ENCODE data around the gene ZDHHC11. TPM values are rescaled to one million over a fixed set of nuclear protein-coding genes. Genes with fewer than 3 reads are reported as not detected.

ZDHHC11 gene
- 1.1 TPM for total RNA-seq
- 9.6 TPM for polyA plus RNA-seq
- long read RNA-seq, donor 1: 0 reads
- long read RNA-seq, donor 2: 0 reads
- long read RNA-seq, donor 3, partial matches to known transcripts: 6 of 6 reads
- long read RNA-seq, donor 3, other reads (novel, unspliced or antisense): 0 of 6 reads
- long read RNA-seq, donor 4: 0 reads
- long read RNA-seq, donor 5: 0 reads
- long read RNA-seq, donor 6: 0 reads
- long read RNA-seq, donor 7: 0 reads
- long read RNA-seq, donor 8: 0 reads
- long read RNA-seq, donor 9: 0 reads
- long read RNA-seq, donor 10: 0 reads

GRCh38 chr5:850511-851006 lies at the start of gene ZDHHC11:
Gene ZDHHC11, minus strand, starts transcription at chr5:850986. Its CDS starts 384 bp downstream, at chr5:850602.
- no peak for DNase-seq (ENCODE audit: low read depth in 6 of 9, low spot score in 9 of 9)
- WGBS: 83% methylated on average over 27 of the region's 27 CpGs
- Histone ChIP-seq H3K27me3 (ENCODE audit: control insufficient read depth in 2 of 2, insufficient read depth in 1 of 2, low read length in 1 of 2) (peaks cover 0 to 17% of the 10 kb centered on the region in 2 donors), H3K4me1 (ENCODE audit: control insufficient read depth in 2 of 2, insufficient read depth in 2 of 2, low read length in 2 of 2) (no peaks in the 10 kb centered on the region), H3K4me3 (ENCODE audit: low read length in 2 of 2) (no peak within 1 kb of the TSS), H3K9me3 (ENCODE audit: control insufficient read depth in 2 of 2, insufficient read depth in 1 of 2, low read length in 1 of 2) (no peaks in the 10 kb centered on the region), H3K27ac (ENCODE audit: low read depth in 1 of 2, low read length in 1 of 2) (no peak within 1 kb of the TSS), H3K36me3 (ENCODE audit: control insufficient read depth in 2 of 2, insufficient read depth in 2 of 2, low read length in 1 of 2) (no peaks in the 10 kb centered on the region)

- Histone ChIP-seq H3K27ac (ENCODE audit: low read depth in 1 of 2, low read length in 1 of 2) (no peak overlapping the region), H3K4me3 (ENCODE audit: low read length in 2 of 2) (peak overlapping the region in 1 of 2 donors; percentile 55), H3K4me1 (ENCODE audit: control insufficient read depth in 2 of 2, insufficient read depth in 2 of 2, low read length in 2 of 2) (peaks cover 17 to 40% of the 10 kb centered on the region in 2 donors), H3K36me3 (ENCODE audit: control insufficient read depth in 2 of 2, insufficient read depth in 2 of 2, low read length in 1 of 2) (peaks cover 21 to 49% of the 10 kb centered on the region in 2 donors), H3K9me3 (ENCODE audit: control insufficient read depth in 2 of 2, insufficient read depth in 1 of 2, low read length in 1 of 2) (no peaks in the 10 kb centered on the region), H3K27me3 (ENCODE audit: control insufficient read depth in 2 of 2, insufficient read depth in 1 of 2, low read length in 1 of 2) (no peaks in the 10 kb centered on the region)
- DNase-seq (ENCODE audit: low read depth in 6 of 9, low spot score in 9 of 9): no peak
- 88% methylated on average over 9 of the region's 9 CpGs for WGBS
Measured at GRCh38 chr5:893711-894110, 42.9 kb upstream of the ZDHHC11 start.

GRCh38 chr5:893137-893506 lies 42.3 kb upstream of the ZDHHC11 start:
- DNase-seq (ENCODE audit: low read depth in 6 of 9, low spot score in 9 of 9): no peak
- H3K9me3 ChIP-seq (ENCODE audit: control insufficient read depth in 2 of 2, insufficient read depth in 1 of 2, low read length in 1 of 2): no peaks in the 10 kb centered on the region
- peaks cover 22 to 51% of the 10 kb centered on the region in 2 donors for H3K36me3 ChIP-seq (ENCODE audit: control insufficient read depth in 2 of 2, insufficient read depth in 2 of 2, low read length in 1 of 2)
- WGBS: 4% methylated on average over 31 of the region's 31 CpGs
- H3K4me1 ChIP-seq (ENCODE audit: control insufficient read depth in 2 of 2, insufficient read depth in 2 of 2, low read length in 2 of 2): peaks cover 17 to 41% of the 10 kb centered on the region in 2 donors
- H3K27ac ChIP-seq (ENCODE audit: low read depth in 1 of 2, low read length in 1 of 2): no peak overlapping the region
- H3K27me3 ChIP-seq (ENCODE audit: control insufficient read depth in 2 of 2, insufficient read depth in 1 of 2, low read length in 1 of 2): no peaks in the 10 kb centered on the region
- peak overlapping the region; percentile 55 to 90 for H3K4me3 ChIP-seq (ENCODE audit: low read length in 2 of 2)

- under 1% methylated on average over 91 of the region's 91 CpGs for WGBS
- peak; percentile 29 to 90 (median 72) for DNase-seq (ENCODE audit: low read depth in 6 of 9, low spot score in 9 of 9)
Measured at GRCh38 chr5:892394-893136, 41.8 kb upstream of the ZDHHC11 start, which contains the start of the genes BRD9 and TRIP13. Gene BRD9, minus strand, starts transcription at chr5:892801. Its CDS starts 144 bp downstream, at chr5:892657. Gene TRIP13, plus strand, starts transcription at chr5:892884. Its CDS starts 115 bp downstream, at chr5:892999.

GRCh38 chr5:891837-892393 lies 41.1 kb upstream of the ZDHHC11 start:
- H3K9me3 ChIP-seq (ENCODE audit: control insufficient read depth in 2 of 2, insufficient read depth in 1 of 2, low read length in 1 of 2): no peaks in the 10 kb centered on the region
- 30% methylated on average over 25 of the region's 25 CpGs for WGBS
- peak in 2 of 9 donors; percentile 26 to 43 for DNase-seq (ENCODE audit: low read depth in 6 of 9, low spot score in 9 of 9)
- H3K4me3 ChIP-seq (ENCODE audit: low read length in 2 of 2): peak overlapping the region; percentile 90 to 96
- no peaks in the 10 kb centered on the region for H3K27me3 ChIP-seq (ENCODE audit: control insufficient read depth in 2 of 2, insufficient read depth in 1 of 2, low read length in 1 of 2)
- peaks cover 22 to 53% of the 10 kb centered on the region in 2 donors for H3K4me1 ChIP-seq (ENCODE audit: control insufficient read depth in 2 of 2, insufficient read depth in 2 of 2, low read length in 2 of 2)
- H3K36me3 ChIP-seq (ENCODE audit: control insufficient read depth in 2 of 2, insufficient read depth in 2 of 2, low read length in 1 of 2): peaks cover 34 to 63% of the 10 kb centered on the region in 2 donors
- H3K27ac ChIP-seq (ENCODE audit: low read depth in 1 of 2, low read length in 1 of 2): peak overlapping the region; percentile 65 to 89

More at GRCh38 chr5:892394-893136, 41.8 kb upstream of the ZDHHC11 start, which contains the start of the genes BRD9 and TRIP13:
- no peaks in the 10 kb centered on the region for H3K9me3 ChIP-seq (ENCODE audit: control insufficient read depth in 2 of 2, insufficient read depth in 1 of 2, low read length in 1 of 2)
- peaks cover 28 to 57% of the 10 kb centered on the region in 2 donors for H3K36me3 ChIP-seq (ENCODE audit: control insufficient read depth in 2 of 2, insufficient read depth in 2 of 2, low read length in 1 of 2)
- peak within 1 kb of the TSS; percentile 65 to 89 for H3K27ac ChIP-seq (ENCODE audit: low read depth in 1 of 2, low read length in 1 of 2)
- H3K27me3 ChIP-seq (ENCODE audit: control insufficient read depth in 2 of 2, insufficient read depth in 1 of 2, low read length in 1 of 2): no peaks in the 10 kb centered on the region
- H3K4me1 ChIP-seq (ENCODE audit: control insufficient read depth in 2 of 2, insufficient read depth in 2 of 2, low read length in 2 of 2): peaks cover 22 to 46% of the 10 kb centered on the region in 2 donors
- H3K4me3 ChIP-seq (ENCODE audit: low read length in 2 of 2): peak within 1 kb of the TSS; percentile 90 to 96

GRCh38 chr5:891117-891836 lies 40.5 kb upstream of the ZDHHC11 start:
- Histone ChIP-seq H3K4me1 (ENCODE audit: control insufficient read depth in 2 of 2, insufficient read depth in 2 of 2, low read length in 2 of 2) (peaks cover 22 to 58% of the 10 kb centered on the region in 2 donors), H3K9me3 (ENCODE audit: control insufficient read depth in 2 of 2, insufficient read depth in 1 of 2, low read length in 1 of 2) (no peaks in the 10 kb centered on the region), H3K4me3 (ENCODE audit: low read length in 2 of 2) (peak overlapping the region; percentile 90 to 96), H3K36me3 (ENCODE audit: control insufficient read depth in 2 of 2, insufficient read depth in 2 of 2, low read length in 1 of 2) (peaks cover 41 to 64% of the 10 kb centered on the region in 2 donors), H3K27ac (ENCODE audit: low read depth in 1 of 2, low read length in 1 of 2) (no peak overlapping the region), H3K27me3 (ENCODE audit: control insufficient read depth in 2 of 2, insufficient read depth in 1 of 2, low read length in 1 of 2) (no peaks in the 10 kb centered on the region)
- no peak for DNase-seq (ENCODE audit: low read depth in 6 of 9, low spot score in 9 of 9)
- WGBS: 95% methylated on average over 34 of the region's 34 CpGs

GRCh38 chr5:889075-889710 lies 38.4 kb upstream of the ZDHHC11 start:
- WGBS: 97% methylated on average over 15 of the region's 15 CpGs
- Histone ChIP-seq H3K4me1 (ENCODE audit: control insufficient read depth in 2 of 2, insufficient read depth in 2 of 2, low read length in 2 of 2) (peaks cover 22 to 62% of the 10 kb centered on the region in 2 donors), H3K9me3 (ENCODE audit: control insufficient read depth in 2 of 2, insufficient read depth in 1 of 2, low read length in 1 of 2) (no peaks in the 10 kb centered on the region), H3K27me3 (ENCODE audit: control insufficient read depth in 2 of 2, insufficient read depth in 1 of 2, low read length in 1 of 2) (no peaks in the 10 kb centered on the region), H3K27ac (ENCODE audit: low read depth in 1 of 2, low read length in 1 of 2) (peak overlapping the region; percentile 42 to 84), H3K36me3 (ENCODE audit: control insufficient read depth in 2 of 2, insufficient read depth in 2 of 2, low read length in 1 of 2) (peaks cover 61 to 70% of the 10 kb centered on the region in 2 donors), H3K4me3 (ENCODE audit: low read length in 2 of 2) (no peak overlapping the region)
- no peak for DNase-seq (ENCODE audit: low read depth in 6 of 9, low spot score in 9 of 9)

- Histone ChIP-seq H3K27ac (ENCODE audit: low read depth in 1 of 2, low read length in 1 of 2) (peak overlapping the region in 1 of 2 donors; percentile 84), H3K4me3 (ENCODE audit: low read length in 2 of 2) (peak overlapping the region; percentile 3), H3K36me3 (ENCODE audit: control insufficient read depth in 2 of 2, insufficient read depth in 2 of 2, low read length in 1 of 2) (peaks cover 67 to 74% of the 10 kb centered on the region in 2 donors), H3K4me1 (ENCODE audit: control insufficient read depth in 2 of 2, insufficient read depth in 2 of 2, low read length in 2 of 2) (peaks cover 22 to 58% of the 10 kb centered on the region in 2 donors), H3K27me3 (ENCODE audit: control insufficient read depth in 2 of 2, insufficient read depth in 1 of 2, low read length in 1 of 2) (no peaks in the 10 kb centered on the region), H3K9me3 (ENCODE audit: control insufficient read depth in 2 of 2, insufficient read depth in 1 of 2, low read length in 1 of 2) (no peaks in the 10 kb centered on the region)
- 69% methylated on average over 11 of the region's 11 CpGs for WGBS
- peak in 8 of 9 donors; percentile 34 to 87 (median 66) for DNase-seq (ENCODE audit: low read depth in 6 of 9, low spot score in 9 of 9)
Measured at GRCh38 chr5:888638-889035, 37.9 kb upstream of the ZDHHC11 start.
